Endothelial cell of umbilical vein (primary cell): Measurements from ENCODE around the gene BCL2. TPM values are rescaled to one million over a fixed set of nuclear protein-coding genes. Genes with fewer than 3 reads are reported as not detected.

Experiments
- BruUV-seq: library from RNA; stranded (reverse); fragments of 400-500 nt; replicated peaks from 2 replicates; lab custom pipeline; 2021; lab: Mats Ljungman, UMichigan
- CTCF ChIA-PET: fragments of 300-600, 350-600 bp; sonication (Branson Sonifier 250); formaldehyde crosslinking; loops from one replicate; lab custom pipeline; 2021; ENCODE audit warnings: antibody characterized with exemption, inconsistent platforms; lab: Charles Lee
- POLR2A ChIA-PET: fragments of 300-600, 350-600 bp; sonication (Branson Sonifier 250); formaldehyde crosslinking; loops from one replicate; lab custom pipeline; 2021; ENCODE audit warnings: antibody characterized with exemption, inconsistent platforms; lab: Charles Lee
- DNase-seq: peaks from one replicate; pipeline ENCODE4 v3.0.0-alpha.2; 2011; ENCODE audit warnings: low read depth, low spot score
- FAIRE-seq: peaks from 2 replicates; lab custom pipeline; 2011; peaks lifted over from hg19 to GRCh38; lab: Jason Lieb, UNC
- H2AFZ ChIP-seq: 2 replicates; pipeline ENCODE4 v1.6.0; 2012; ENCODE audit warnings: low read depth, low read length, control low read depth, inconsistent platforms
- H3K27ac ChIP-seq: 2 replicates; pipeline ENCODE4 v1.5.1; 2011; ENCODE audit warnings: low read depth, mild to moderate bottlenecking, control low read depth, low read length, moderate library complexity; ENCODE audit not compliant: insufficient read depth
- H3K27me3 ChIP-seq, 2 experiments: 2 replicates each; pipeline versions ENCODE4 v1.6.0 to v1.6.1; 2011; ENCODE audit warnings: low read length in 2 of 2, mixed read lengths in 1 of 2; ENCODE audit not compliant: control insufficient read depth in 2 of 2, insufficient read depth in 2 of 2
- H3K36me3 ChIP-seq, 2 experiments: 2 replicates in 1 of 2; 3 replicates in 1 of 2; pipeline ENCODE4 v1.5.1; 2011; ENCODE audit warnings: low read length in 2 of 2, mild to moderate bottlenecking in 1 of 2, moderate library complexity in 1 of 2; ENCODE audit not compliant: control insufficient read depth in 2 of 2, insufficient read depth in 2 of 2; ENCODE audit errors: extremely low read depth in 1 of 2
- H3K4me1 ChIP-seq: 3 replicates; pipeline ENCODE4 v1.5.1; 2011; ENCODE audit warnings: mild to moderate bottlenecking, low read length; ENCODE audit not compliant: control insufficient read depth, insufficient read depth; ENCODE audit errors: extremely low read depth
- H3K4me2 ChIP-seq: 2 replicates; pipeline ENCODE4 v1.6.1; 2011; ENCODE audit warnings: low read length, control low read depth, mixed read lengths; ENCODE audit not compliant: insufficient read depth
- H3K4me3 ChIP-seq, 3 experiments: fragments of 200-600 bp in 1 of 3; sonication (generic), shearing (Covaris generic) in 1 of 3; replicated peaks in 1 of 3; 2 replicates each; pipeline ENCODE4 v1.5.1; 2011 to 2016; ENCODE audit warnings: control low read depth in 3 of 3, low read length in 3 of 3, mild to moderate bottlenecking in 2 of 3, inconsistent platforms in 1 of 3, low read depth in 1 of 3, moderate library complexity in 1 of 3; ENCODE audit not compliant: insufficient read depth in 1 of 3
- H3K79me2 ChIP-seq: 2 replicates; pipeline ENCODE4 v1.6.0; 2012; ENCODE audit warnings: low read length, inconsistent platforms; ENCODE audit not compliant: control insufficient read depth, insufficient read depth
- H3K9ac ChIP-seq: replicated peaks from 2 replicates; pipeline ENCODE3; 2011; ENCODE audit warnings: low read length, control low read depth; ENCODE audit not compliant: insufficient read depth; ENCODE audit errors: extremely low read depth
- H3K9me1 ChIP-seq: replicated peaks from 3 replicates; pipeline ENCODE4 v1.6.0; 2011; ENCODE audit warnings: mild to moderate bottlenecking, low read length; ENCODE audit not compliant: control insufficient read depth, insufficient read depth; ENCODE audit errors: extremely low read depth
- H3K9me3 ChIP-seq: replicated peaks from 2 replicates; pipeline ENCODE4 v1.5.1; 2012; ENCODE audit warnings: low read length, inconsistent platforms; ENCODE audit not compliant: control insufficient read depth, insufficient read depth
- H4K20me1 ChIP-seq: replicated peaks from 2 replicates; pipeline ENCODE3; 2011; ENCODE audit warnings: mild to moderate bottlenecking, low read length; ENCODE audit not compliant: control insufficient read depth, insufficient read depth; ENCODE audit errors: extremely low read depth
- EZH2 ChIP-seq: IDR thresholded peaks from 2 replicates; pipeline ENCODE4 v1.6.1; 2012; ENCODE audit warnings: borderline replicate concordance, low read depth, mild to moderate bottlenecking, moderate library complexity, low read length, inconsistent platforms; ENCODE audit not compliant: severe bottlenecking
- FOS ChIP-seq: IDR thresholded peaks from 2 replicates; pipeline ENCODE4 v1.6.1; 2011; ENCODE audit warnings: mild to moderate bottlenecking, low read length, moderate library complexity, borderline replicate concordance; ENCODE audit not compliant: insufficient read depth
- MYC ChIP-seq: IDR thresholded peaks from one replicate; pipeline ENCODE4 v1.6.1; 2011; ENCODE audit warnings: mild to moderate bottlenecking, low read depth, low read length
- POLR2A ChIP-seq: IDR thresholded peaks from 2 replicates; pipeline ENCODE4 v1.6.1; 2012; ENCODE audit warnings: low read depth, mild to moderate bottlenecking, control low read depth, low read length
- POLR2AphosphoS5 ChIP-seq: IDR thresholded peaks from 2 replicates; pipeline ENCODE4 v1.6.1; 2012; ENCODE audit warnings: low read depth, mild to moderate bottlenecking, control low read depth, low read length, moderate library complexity; ENCODE audit not compliant: insufficient read depth
- dilution Hi-C: fragments of 300-500 bp; cut with MboI; formaldehyde crosslinking; loops from one replicate; pipeline ENCODE4 v1.15.0; 2019; ENCODE audit warnings: low sequenced_read_pairs; ENCODE audit not compliant: extremely low pct_ligation_motif_present
- intact Hi-C: fragments of 100-400 bp; cut with micrococcal nuclease; formaldehyde crosslinking; loops from one replicate; pipeline ENCODE4 v1.10.0; 2022
- polyA plus RNA-seq, 4 experiments: library from polyadenylated mRNA; depleted of rRNA in 3 of 4; stranded (reverse) in 3 of 4; unstranded in 1 of 4; fragments of >200 nt; gene quantifications; 2 replicates each; pipeline versions ENCODE4 v1.2.1 to v1.2.3, GENCODE V29; 2011 to 2012; ENCODE audit warnings: missing spikeins in 1 of 4
- total RNA-seq: library from RNA; stranded (reverse); gene quantifications from 2 replicates; pipeline ENCODE4 v1.2.3, GENCODE V29; 2021
- TF ChIP-seq, protein P1 (sequence below): IDR thresholded peaks from 2 replicates; pipeline ENCODE4 v1.6.1; 2011; ENCODE audit not compliant: insufficient read depth, insufficient read length

Gene BCL2
- total and polyA plus RNA-seq, 2 donors (not counting 3 experiments of a cell fraction or from before 2014, with no cell fraction given): 0.35 to 5.0 TPM

- no peak for TF ChIP-seq POLR2A
- H3K36me3 ChIP-seq: no peaks in the 10 kb centered on the region
- no peak overlapping the region for H3K4me2 ChIP-seq
- ChIA-PET CTCF (interaction anchor here (1.8 kb wide), 1 partner anchor 19 kb away, joined by 4 read pairs; no protein-coding TSS in a partner anchor), POLR2A (no interaction called here)
- H3K9me3 ChIP-seq: no peaks in the 10 kb centered on the region
- no peak overlapping the region for H3K4me3 ChIP-seq
- no peaks in the 10 kb centered on the region for H3K79me2 ChIP-seq
- peak overlapping the region; percentile 20 for H3K27ac ChIP-seq
- no peak overlapping the region for H2AFZ ChIP-seq
- no peak overlapping the region for H3K9ac ChIP-seq
- dilution Hi-C loops: no loop called here
- H3K4me1 ChIP-seq: peaks cover 12% of the 10 kb centered on the region
- BruUV-seq: no TSS peak
- no peaks in the 10 kb centered on the region for H4K20me1 ChIP-seq
- DNase-seq (no peak), FAIRE-seq (no peak)
- H3K27me3 ChIP-seq: peaks cover 2 to 13% of the 10 kb centered on the region in 2 experiments
- intact Hi-C loops: loop anchor here (1.0 kb wide), 1 partner anchor 26 kb away; no protein-coding TSS in a partner anchor
- no peaks in the 10 kb centered on the region for H3K9me1 ChIP-seq
Measured at GRCh38 chr18:63112706-63113105, 206.9 kb downstream of the BCL2 start.

DNA sequence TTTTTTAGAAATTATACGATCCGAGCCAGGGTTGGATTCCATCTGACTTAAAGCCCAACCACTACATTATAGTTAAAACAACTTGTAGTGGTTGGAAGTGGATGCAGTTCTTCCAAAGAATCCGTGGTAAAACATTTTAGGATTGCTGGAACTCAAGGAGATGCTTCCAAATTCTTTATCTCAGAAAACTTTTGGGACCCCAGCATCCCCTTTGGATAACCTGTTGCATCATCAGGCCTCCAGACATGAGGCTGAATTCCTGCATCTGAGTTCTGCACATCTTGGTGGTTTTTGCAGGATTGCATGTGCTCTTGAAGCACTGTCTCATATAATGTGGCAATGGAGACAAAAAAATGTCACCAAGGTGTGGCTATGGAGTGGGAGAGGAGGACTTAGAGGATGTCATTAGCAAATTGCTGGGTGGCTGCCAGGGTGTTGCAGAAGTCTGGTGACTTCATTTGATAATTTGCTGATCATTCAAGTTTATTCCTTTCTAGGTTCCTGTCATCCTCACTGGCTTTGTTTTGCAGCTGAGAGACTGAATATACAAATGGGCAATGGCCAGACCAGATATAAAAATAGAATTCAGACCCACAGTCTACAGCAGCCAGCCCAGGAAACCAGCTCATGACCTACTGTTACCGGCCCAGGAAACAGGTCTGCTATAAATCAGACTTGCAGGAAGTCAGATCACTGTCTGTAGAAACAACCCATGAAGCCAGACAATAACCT is 207.7 kb downstream of the BCL2 start:
- Histone ChIP-seq H3K27me3 (peaks cover 2 to 8% of the 10 kb centered on the region in 2 experiments), H3K9me3 (no peaks in the 10 kb centered on the region), H3K36me3 (no peaks in the 10 kb centered on the region), H2AFZ (no peak overlapping the region), H3K9me1 (no peaks in the 10 kb centered on the region), H3K4me1 (peaks cover 12% of the 10 kb centered on the region), H3K79me2 (no peaks in the 10 kb centered on the region), H4K20me1 (no peaks in the 10 kb centered on the region), H3K9ac (no peak overlapping the region), H3K27ac (no peak overlapping the region), H3K4me2 (no peak overlapping the region), H3K4me3 (no peak overlapping the region)
- BruUV-seq: no TSS peak
- ChIA-PET POLR2A (no interaction called here), CTCF (interaction anchor here (1.8 kb wide), 1 partner anchor 20 kb away, joined by 4 read pairs; no protein-coding TSS in a partner anchor)
- DNase-seq (peak; percentile 18), FAIRE-seq (peak; percentile 57)
- dilution Hi-C loops (no loop called here), intact Hi-C loops (loop anchor here (1.0 kb wide), 1 partner anchor 26 kb away; no protein-coding TSS in a partner anchor)
- TF ChIP-seq EZH2 (no peak), POLR2AphosphoS5 (peak; percentile 58), FOS (peak; percentile 21), MYC (no peak)
- TF ChIP-seq, protein P1, sequence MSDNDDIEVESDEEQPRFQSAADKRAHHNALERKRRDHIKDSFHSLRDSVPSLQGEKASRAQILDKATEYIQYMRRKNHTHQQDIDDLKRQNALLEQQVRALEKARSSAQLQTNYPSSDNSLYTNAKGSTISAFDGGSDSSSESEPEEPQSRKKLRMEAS: no peak
